GM21737 (cell line): ENCODE results near the gene PIEZO2.
"Not testable (repeated sequence)": the region's sequence is repeated elsewhere in the genome, so short reads cannot be mapped to it uniquely, and the experiment has no call there.

Experiments used
- ATAC-seq: cut with Tn5 transposase; IDR thresholded peaks from one replicate; pipeline ENCODE4 v1.9.1; 2021; ENCODE audit warnings: mild to moderate bottlenecking, moderate library complexity; ENCODE audit not compliant: unreplicated experiment

The PIEZO2 gene

GRCh38 chr18:10644003-10644402, 505.4 kb downstream of the PIEZO2 start:
- ATAC-seq = not testable (repeated sequence)

GRCh38 chr18:10642915-10643524, 506.3 kb downstream of the PIEZO2 start:
- peak; percentile 54 for ATAC-seq

- not testable (repeated sequence) for ATAC-seq
These were observed 510.9 kb downstream of the PIEZO2 start for GRCh38 chr18:10638539-10638885.

GRCh38 chr18:10637858-10638538, 511.4 kb downstream of the PIEZO2 start:
- not testable (repeated sequence) for ATAC-seq

GRCh38 chr18:10629076-10629475, 520.3 kb downstream of the PIEZO2 start:
- ATAC-seq = peak; percentile 95

- not testable (repeated sequence) for ATAC-seq
These were observed 522.7 kb downstream of the PIEZO2 start for GRCh38 chr18:10626606-10627213.

- not testable (repeated sequence) for ATAC-seq
These were observed 525.8 kb downstream of the PIEZO2 start for GRCh38 chr18:10623606-10624005.

GRCh38 chr18:10622982-10623381, 526.4 kb downstream of the PIEZO2 start:
- ATAC-seq = not testable (repeated sequence)

GRCh38 chr18:10620670-10621329, 528.6 kb downstream of the PIEZO2 start:
- not testable (repeated sequence) for ATAC-seq
